Calu3 (cell line): Measurements from ENCODE around the gene DOCK1. TPM values are rescaled to one million over a fixed set of nuclear protein-coding genes. Genes with fewer than 3 reads are reported as not detected.

ENCODE experiments used
- BruUV-seq: library from RNA; stranded (reverse); fragments of 400-500 nt; replicated peaks from 2 replicates; lab custom pipeline; 2021; lab: Mats Ljungman, UMichigan
- CTCF ChIA-PET: fragments of 300-600 bp; sonication (Branson Sonifier 250); formaldehyde crosslinking; loops from one replicate; lab custom pipeline; 2022; ENCODE audit warnings: antibody characterized with exemption; lab: Charles Lee
- DNase-seq: peaks from one replicate; pipeline ENCODE4 v3.0.0; 2022
- H3K27ac Mint-ChIP-seq: one replicate; pipeline ENCODE4 v1.8.0; 2022; ENCODE audit warnings: mixed read lengths; ENCODE audit not compliant: unreplicated experiment
- H3K27me3 Mint-ChIP-seq: one replicate; pipeline ENCODE4 v1.8.0; 2022; ENCODE audit warnings: mixed read lengths; ENCODE audit not compliant: unreplicated experiment
- H3K36me3 Mint-ChIP-seq: one replicate; pipeline ENCODE4 v1.8.0; 2022; ENCODE audit warnings: mild to moderate bottlenecking, moderate library complexity, mixed read lengths; ENCODE audit not compliant: insufficient read depth, unreplicated experiment
- H3K4me1 Mint-ChIP-seq: one replicate; pipeline ENCODE4 v1.8.0; 2022; ENCODE audit warnings: mild to moderate bottlenecking, low read depth, mixed read lengths; ENCODE audit not compliant: unreplicated experiment
- H3K4me3 Mint-ChIP-seq: one replicate; pipeline ENCODE4 v1.8.0; 2022; ENCODE audit warnings: mild to moderate bottlenecking, low read depth, moderate library complexity, mixed read lengths; ENCODE audit not compliant: unreplicated experiment
- H3K9me3 Mint-ChIP-seq: one replicate; pipeline ENCODE4 v1.8.0; 2022; ENCODE audit warnings: low read depth, mixed read lengths; ENCODE audit not compliant: unreplicated experiment
- intact Hi-C: fragments of 100-400 bp; cut with micrococcal nuclease; formaldehyde crosslinking; loops from one replicate; pipeline ENCODE4 v1.10.0; 2022; ENCODE audit not compliant: unreplicated experiment
- total RNA-seq: library from RNA; stranded (reverse); gene quantifications from 2 replicates; pipeline ENCODE4 v1.2.3, GENCODE V29; 2022
- TF ChIP-seq, protein P1 (sequence below): fragments of 200-600 bp; IDR thresholded peaks from one replicate; pipeline ENCODE4 v1.8.0; 2022; ENCODE audit warnings: antibody characterized with exemption; ENCODE audit not compliant: unreplicated experiment

DOCK1 gene
- total RNA-seq, 1 experiment from 2014 or later, result 34.2 TPM

DNA sequence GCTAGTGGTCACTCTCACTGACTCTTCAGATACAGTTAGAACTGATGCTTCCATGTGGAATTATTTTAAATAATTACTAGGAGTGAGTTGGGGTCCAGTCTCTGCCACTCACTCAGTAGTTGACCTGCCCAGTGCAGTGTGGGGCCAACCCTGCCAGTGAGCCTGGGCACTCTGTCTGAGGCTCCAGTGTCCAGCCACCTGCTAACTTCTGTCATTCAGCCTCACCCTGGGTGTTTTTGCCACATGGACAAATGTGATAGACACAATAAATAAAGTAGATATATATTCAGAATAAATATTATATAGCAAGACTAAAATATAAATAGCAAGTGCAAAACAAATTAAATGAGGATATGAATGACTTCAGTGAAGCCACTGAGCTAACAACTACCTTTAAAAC is 284.0 kb downstream of the DOCK1 start:
- no peak for DNase-seq
- TF ChIP-seq, protein P1, sequence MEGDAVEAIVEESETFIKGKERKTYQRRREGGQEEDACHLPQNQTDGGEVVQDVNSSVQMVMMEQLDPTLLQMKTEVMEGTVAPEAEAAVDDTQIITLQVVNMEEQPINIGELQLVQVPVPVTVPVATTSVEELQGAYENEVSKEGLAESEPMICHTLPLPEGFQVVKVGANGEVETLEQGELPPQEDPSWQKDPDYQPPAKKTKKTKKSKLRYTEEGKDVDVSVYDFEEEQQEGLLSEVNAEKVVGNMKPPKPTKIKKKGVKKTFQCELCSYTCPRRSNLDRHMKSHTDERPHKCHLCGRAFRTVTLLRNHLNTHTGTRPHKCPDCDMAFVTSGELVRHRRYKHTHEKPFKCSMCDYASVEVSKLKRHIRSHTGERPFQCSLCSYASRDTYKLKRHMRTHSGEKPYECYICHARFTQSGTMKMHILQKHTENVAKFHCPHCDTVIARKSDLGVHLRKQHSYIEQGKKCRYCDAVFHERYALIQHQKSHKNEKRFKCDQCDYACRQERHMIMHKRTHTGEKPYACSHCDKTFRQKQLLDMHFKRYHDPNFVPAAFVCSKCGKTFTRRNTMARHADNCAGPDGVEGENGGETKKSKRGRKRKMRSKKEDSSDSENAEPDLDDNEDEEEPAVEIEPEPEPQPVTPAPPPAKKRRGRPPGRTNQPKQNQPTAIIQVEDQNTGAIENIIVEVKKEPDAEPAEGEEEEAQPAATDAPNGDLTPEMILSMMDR, result no peak
- no TSS peak for BruUV-seq
- H3K27me3 Mint-ChIP-seq, result no peaks in the 10 kb centered on the region
- H3K27ac Mint-ChIP-seq, result no peak overlapping the region
- H3K4me1 Mint-ChIP-seq, result no peaks in the 10 kb centered on the region
- intact Hi-C loops, result no loop called here
- CTCF ChIA-PET, result no interaction called here
- no peak overlapping the region for H3K4me3 Mint-ChIP-seq
- H3K36me3 Mint-ChIP-seq, result no peaks in the 10 kb centered on the region
- H3K9me3 Mint-ChIP-seq, result no peaks in the 10 kb centered on the region

DNA sequence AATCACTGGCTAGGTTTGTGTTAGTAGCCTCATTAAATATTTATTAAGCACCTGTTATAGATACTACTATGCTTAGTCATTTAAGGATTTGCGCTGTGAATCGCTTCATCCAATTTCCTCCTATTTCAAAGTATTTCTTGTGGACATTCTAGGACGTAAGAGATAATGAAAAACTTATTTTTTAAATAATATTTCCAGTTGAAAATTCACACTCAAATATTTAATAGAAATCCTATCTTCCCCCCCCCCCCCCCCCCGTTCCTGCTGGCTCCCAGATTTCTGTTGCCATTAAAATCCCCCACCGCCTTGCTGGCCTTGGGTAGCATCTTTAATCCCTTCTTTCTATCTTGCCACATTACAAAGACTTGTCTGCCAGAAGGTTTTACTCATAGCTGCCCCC is 285.2 kb downstream of the DOCK1 start:
- no peaks in the 10 kb centered on the region for H3K9me3 Mint-ChIP-seq
- no peak for DNase-seq
- H3K4me3 Mint-ChIP-seq, result no peak overlapping the region
- intact Hi-C loops, result no loop called here
- CTCF ChIA-PET, result no interaction called here
- BruUV-seq, result no TSS peak
- no peak overlapping the region for H3K27ac Mint-ChIP-seq
- no peaks in the 10 kb centered on the region for H3K36me3 Mint-ChIP-seq
- no peaks in the 10 kb centered on the region for H3K4me1 Mint-ChIP-seq
- no peaks in the 10 kb centered on the region for H3K27me3 Mint-ChIP-seq
- TF ChIP-seq, protein P1, result no peak

DNA sequence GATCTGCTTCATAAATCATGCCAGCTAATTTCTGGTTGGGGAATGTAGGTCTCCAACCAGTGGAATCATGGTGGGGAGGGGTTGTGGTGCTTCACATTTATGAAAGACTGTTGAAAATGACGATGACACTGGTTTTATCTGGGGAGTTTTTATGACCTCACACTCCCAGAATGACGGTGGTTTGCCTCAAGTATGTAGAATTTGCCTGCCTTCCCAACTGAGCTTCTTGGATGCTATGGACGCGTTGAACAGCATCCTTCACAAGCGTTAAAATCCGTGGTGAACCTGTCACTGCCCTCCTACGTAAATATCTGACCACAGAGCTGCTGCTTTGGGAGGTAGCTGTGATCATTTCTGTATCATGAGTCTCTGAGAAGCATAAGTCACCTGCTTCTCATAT is 287.9 kb downstream of the DOCK1 start:
- CTCF ChIA-PET, result no interaction called here
- BruUV-seq, result no TSS peak
- no peak overlapping the region for H3K27ac Mint-ChIP-seq
- H3K27me3 Mint-ChIP-seq, result no peaks in the 10 kb centered on the region
- DNase-seq, result no peak
- no peaks in the 10 kb centered on the region for H3K4me1 Mint-ChIP-seq
- intact Hi-C loops, result no loop called here
- peaks cover 5% of the 10 kb centered on the region for H3K36me3 Mint-ChIP-seq
- H3K9me3 Mint-ChIP-seq, result no peaks in the 10 kb centered on the region
- no peak overlapping the region for H3K4me3 Mint-ChIP-seq
- TF ChIP-seq, protein P1, result no peak

DNA sequence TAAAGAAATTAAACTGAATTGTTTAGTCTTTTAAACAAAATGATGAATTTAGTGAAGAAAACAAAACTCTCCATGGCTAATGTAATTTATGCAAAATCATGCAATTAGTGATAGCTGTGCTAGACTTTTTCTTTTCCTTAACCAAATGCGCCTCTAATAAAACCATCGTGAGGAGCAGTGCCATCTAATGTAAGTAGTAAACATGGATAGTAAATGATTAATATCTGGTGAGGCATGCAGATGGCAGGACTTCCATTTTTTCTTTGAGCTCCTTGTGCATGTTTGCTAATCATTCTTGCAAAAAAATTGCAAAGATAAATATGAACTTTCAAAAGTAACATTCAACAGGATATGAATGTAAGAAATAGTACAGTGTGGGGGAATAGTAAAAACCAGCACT is 288.9 kb downstream of the DOCK1 start:
- H3K36me3 Mint-ChIP-seq, result peaks cover 5% of the 10 kb centered on the region
- no peaks in the 10 kb centered on the region for H3K4me1 Mint-ChIP-seq
- H3K9me3 Mint-ChIP-seq, result no peaks in the 10 kb centered on the region
- H3K27me3 Mint-ChIP-seq, result no peaks in the 10 kb centered on the region
- TF ChIP-seq, protein P1, result no peak
- no peak overlapping the region for H3K27ac Mint-ChIP-seq
- no peak overlapping the region for H3K4me3 Mint-ChIP-seq
- no TSS peak for BruUV-seq
- CTCF ChIA-PET, result no interaction called here
- intact Hi-C loops, result no loop called here
- no peak for DNase-seq
